Neuronal stem cell (in vitro differentiated cells): ENCODE measurements around the gene KRTCAP2.
A peak's percentile ranks its signal among the peaks of the same experiment; 100 is the strongest.

Experiments used
- DNase-seq: peaks from one replicate; pipeline ENCODE4 v3.0.0-alpha.2; 2013; ENCODE audit warnings: low spot score
- H2AFZ ChIP-seq: one replicate; pipeline ENCODE4 v1.6.1; 2013; ENCODE audit warnings: mild to moderate bottlenecking, low read length, inconsistent platforms
- H2AK5ac ChIP-seq: 2 replicates; pipeline ENCODE4 v1.6.1; 2013; ENCODE audit warnings: low read depth, mild to moderate bottlenecking, inconsistent platforms, low read length, moderate library complexity, mixed read lengths
- H2BK120ac ChIP-seq: 2 replicates; pipeline ENCODE4 v1.6.1; 2013; ENCODE audit warnings: low read depth, mild to moderate bottlenecking, inconsistent platforms, low read length, moderate library complexity, mixed read lengths
- H2BK12ac ChIP-seq: one replicate; pipeline ENCODE4 v1.6.1; 2013; ENCODE audit warnings: low read length, inconsistent platforms
- H2BK15ac ChIP-seq: 2 replicates; pipeline ENCODE4 v1.6.1; 2013; ENCODE audit warnings: mild to moderate bottlenecking, low read length, inconsistent platforms, mixed read lengths
- H2BK5ac ChIP-seq: one replicate; pipeline ENCODE4 v1.6.1; 2013; ENCODE audit warnings: inconsistent platforms, mild to moderate bottlenecking, low read length, moderate library complexity
- H3K14ac ChIP-seq: one replicate; pipeline ENCODE4 v1.6.1; 2013; ENCODE audit warnings: low read length, inconsistent platforms
- H3K18ac ChIP-seq: 2 replicates; pipeline ENCODE4 v1.6.1; 2013; ENCODE audit warnings: low read length, inconsistent platforms
- H3K23ac ChIP-seq: 2 replicates; pipeline ENCODE4 v1.6.1; 2013; ENCODE audit warnings: low read depth, mild to moderate bottlenecking, mixed read lengths, low read length, inconsistent platforms; ENCODE audit not compliant: poor library complexity
- H3K27ac ChIP-seq: replicated peaks from 3 replicates; pipeline ENCODE4 v1.5.1; 2013; ENCODE audit warnings: low read length, inconsistent platforms
- H3K27me3 ChIP-seq, 3 experiments: 2 replicates each; pipeline ENCODE4 v1.6.1; 2013; ENCODE audit warnings: low read length in 3 of 3, mild to moderate bottlenecking in 2 of 3, inconsistent platforms in 1 of 3, low read depth in 1 of 3, mixed read lengths in 1 of 3, moderate library complexity in 1 of 3; ENCODE audit not compliant: control insufficient read depth in 3 of 3, insufficient read depth in 3 of 3
- H3K36me3 ChIP-seq, 2 donors: replicated peaks in 1 of 2; 2 replicates each; pipeline ENCODE4 v1.6.1; 2013; ENCODE audit warnings: low read length in 2 of 2; ENCODE audit not compliant: control insufficient read depth in 2 of 2, insufficient read depth in 2 of 2
- H3K4ac ChIP-seq: 2 replicates; pipeline ENCODE4 v1.6.1; 2013; ENCODE audit warnings: inconsistent platforms, mild to moderate bottlenecking, low read length, moderate library complexity
- H3K4me1 ChIP-seq, 2 donors: 1 replicate in 1 of 2; 2 replicates in 1 of 2; pipeline ENCODE4 v1.6.1; 2013; ENCODE audit warnings: low read length in 2 of 2, low read depth in 1 of 2; ENCODE audit not compliant: control insufficient read depth in 2 of 2, insufficient read depth in 1 of 2
- H3K4me2 ChIP-seq: one replicate; pipeline ENCODE4 v1.6.1; 2013; ENCODE audit warnings: mild to moderate bottlenecking, low read length, inconsistent platforms; ENCODE audit not compliant: insufficient read depth, poor library complexity, severe bottlenecking
- H3K4me3 ChIP-seq, 2 donors: 2 replicates each; pipeline ENCODE4 v1.5.1; 2013; ENCODE audit warnings: low read length in 2 of 2, mild to moderate bottlenecking in 2 of 2, inconsistent platforms in 1 of 2, moderate library complexity in 1 of 2
- H3K79me1 ChIP-seq: one replicate; pipeline ENCODE4 v1.6.1; 2013; ENCODE audit warnings: low read depth, mild to moderate bottlenecking, inconsistent platforms, low read length, moderate library complexity
- H3K9ac ChIP-seq: one replicate; pipeline ENCODE4 v1.6.1; 2013; ENCODE audit warnings: mild to moderate bottlenecking, low read depth, low read length, inconsistent platforms; ENCODE audit not compliant: poor library complexity
- H3K9me3 ChIP-seq, 2 donors: replicated peaks in 1 of 2; 2 replicates each; pipeline versions ENCODE3 to v1.6.1; 2013; ENCODE audit warnings: low read length in 2 of 2, mild to moderate bottlenecking in 2 of 2, inconsistent platforms in 1 of 2, low read depth in 1 of 2, mixed read lengths in 1 of 2, moderate library complexity in 1 of 2; ENCODE audit not compliant: control insufficient read depth in 2 of 2, insufficient read depth in 1 of 2
- H4K8ac ChIP-seq: one replicate; pipeline ENCODE4 v1.6.1; 2013; ENCODE audit warnings: low read depth, mild to moderate bottlenecking, inconsistent platforms, low read length, moderate library complexity
- H4K91ac ChIP-seq: one replicate; pipeline ENCODE4 v1.6.1; 2013; ENCODE audit warnings: low read length, low read depth, mild to moderate bottlenecking, inconsistent platforms; ENCODE audit not compliant: poor library complexity
- WGBS, 2 donors: extraction: QIAGEN DNeasy Blood & Tissue Kit; methylation state at CpG; one replicate each; pipeline ENCODE4 v1.1.7; 2013; ENCODE audit warnings: missing lambda C conversion rate in 2 of 2, mixed read lengths in 1 of 2; ENCODE audit not compliant: insufficient read length in 2 of 2, insufficient replicate concordance in 1 of 2; ENCODE audit errors: extremely low coverage in 2 of 2; 5-methylcytosine and 5-hydroxymethylcytosine counted together

Gene KRTCAP2

GRCh38 chr1:155173478-155174323, 597 bp upstream of the KRTCAP2 start, which contains the start of gene TRIM46:
TSS of gene TRIM46 (plus strand) at chr1:155173849. CDS start at chr1:155173967, 118 bp downstream.
- H3K4me3 ChIP-seq = peak within 1 kb of the TSS; percentile 77 to 88
- H3K14ac ChIP-seq = peak within 1 kb of the TSS; percentile 98
- H2BK5ac ChIP-seq = peak within 1 kb of the TSS; percentile 98
- no peaks in the 10 kb centered on the region for H3K27me3 ChIP-seq
- H3K9me3 ChIP-seq = no peaks in the 10 kb centered on the region
- no peak within 1 kb of the TSS for H4K91ac ChIP-seq
- peaks cover 26 to 45% of the 10 kb centered on the region in 2 donors for H3K36me3 ChIP-seq
- H3K4me1 ChIP-seq = peaks cover 14 to 19% of the 10 kb centered on the region in 2 donors
- H2BK12ac ChIP-seq = peak within 1 kb of the TSS; percentile 46
- peak within 1 kb of the TSS; percentile 78 for H3K27ac ChIP-seq
- H2BK15ac ChIP-seq = peak within 1 kb of the TSS; percentile 98
- peak within 1 kb of the TSS; percentile 95 for H3K4me2 ChIP-seq
- peak within 1 kb of the TSS; percentile 83 for H3K23ac ChIP-seq
- DNase-seq = peak; percentile 66
- H3K4ac ChIP-seq = peak within 1 kb of the TSS; percentile 54
- WGBS, 2 donors = no CpG with 5 or more reads among the region's 38 CpGs
- peak within 1 kb of the TSS; percentile 96 for H3K9ac ChIP-seq
- H2AFZ ChIP-seq = peak within 1 kb of the TSS; percentile 91
- H4K8ac ChIP-seq = no peak within 1 kb of the TSS
- peaks cover 12% of the 10 kb centered on the region for H3K79me1 ChIP-seq
- H2BK120ac ChIP-seq = peak within 1 kb of the TSS; percentile 81
- peak within 1 kb of the TSS; percentile 98 for H2AK5ac ChIP-seq
- H3K18ac ChIP-seq = peak within 1 kb of the TSS; percentile 96

GRCh38 chr1:155171836-155172731, 1.0 kb downstream of the KRTCAP2 start:
- H2BK120ac ChIP-seq = peak overlapping the region; percentile 64
- H2AK5ac ChIP-seq = peak overlapping the region; percentile 95
- no peaks in the 10 kb centered on the region for H3K27me3 ChIP-seq
- peak overlapping the region; percentile 77 to 85 for H3K4me3 ChIP-seq
- peak overlapping the region; percentile 96 for H3K18ac ChIP-seq
- H3K9ac ChIP-seq = peak overlapping the region; percentile 96
- no peak overlapping the region for H2BK12ac ChIP-seq
- peak overlapping the region; percentile 83 for H3K23ac ChIP-seq
- H4K91ac ChIP-seq = no peak overlapping the region
- H4K8ac ChIP-seq = no peak overlapping the region
- peak overlapping the region; percentile 91 for H2AFZ ChIP-seq
- H3K14ac ChIP-seq = peak overlapping the region; percentile 98
- no CpG with 5 or more reads among the region's 8 CpGs for WGBS, 2 donors
- peak overlapping the region; percentile 78 for H3K27ac ChIP-seq
- H3K36me3 ChIP-seq = peaks cover 14 to 37% of the 10 kb centered on the region in 2 donors
- DNase-seq = no peak
- peak overlapping the region; percentile 54 for H3K4ac ChIP-seq
- peaks cover 9% of the 10 kb centered on the region for H3K79me1 ChIP-seq
- H3K9me3 ChIP-seq = no peaks in the 10 kb centered on the region
- peak overlapping the region; percentile 88 for H2BK15ac ChIP-seq
- peaks cover 17 to 23% of the 10 kb centered on the region in 2 donors for H3K4me1 ChIP-seq
- H3K4me2 ChIP-seq = peak overlapping the region; percentile 95
- H2BK5ac ChIP-seq = peak overlapping the region; percentile 89

- H3K4me3 ChIP-seq = no peak overlapping the region
- H2BK15ac ChIP-seq = no peak overlapping the region
- H3K9me3 ChIP-seq = no peaks in the 10 kb centered on the region
- H3K27ac ChIP-seq = no peak overlapping the region
- H2AK5ac ChIP-seq = no peak overlapping the region
- H3K4ac ChIP-seq = no peak overlapping the region
- H4K91ac ChIP-seq = no peak overlapping the region
- WGBS, 2 donors = no CpG with 5 or more reads among the region's 7 CpGs
- H3K4me2 ChIP-seq = no peak overlapping the region
- H3K27me3 ChIP-seq = no peaks in the 10 kb centered on the region
- no peak overlapping the region for H3K14ac ChIP-seq
- peaks cover 25 to 33% of the 10 kb centered on the region in 2 donors for H3K4me1 ChIP-seq
- no peak overlapping the region for H3K18ac ChIP-seq
- H2AFZ ChIP-seq = no peak overlapping the region
- H3K9ac ChIP-seq = no peak overlapping the region
- no peak overlapping the region for H3K23ac ChIP-seq
- H3K36me3 ChIP-seq = peaks cover 10 to 33% of the 10 kb centered on the region in 2 donors
- no peak overlapping the region for H4K8ac ChIP-seq
- H2BK120ac ChIP-seq = no peak overlapping the region
- H3K79me1 ChIP-seq = peaks cover 8% of the 10 kb centered on the region
- H2BK5ac ChIP-seq = no peak overlapping the region
- no peak for DNase-seq
- no peak overlapping the region for H2BK12ac ChIP-seq
These were observed 2.3 kb downstream of the KRTCAP2 start for GRCh38 chr1:155170806-155171205.
